HEK293 (cell line): ENCODE data around the gene SLC2A11.

Experiments
- CTCF ChIA-PET: fragments of 350-600 bp; formaldehyde crosslinking; extraction: SDS; loops from one replicate; lab custom pipeline; 2021; ENCODE audit warnings: antibody characterized with exemption; lab: Yijun Ruan, JAX
- POLR2A ChIA-PET: fragments of 300-600 bp; formaldehyde crosslinking; extraction: SDS; loops from one replicate; lab custom pipeline; 2020; ENCODE audit warnings: antibody characterized with exemption, inconsistent platforms; lab: Yijun Ruan, JAX
- H3K27ac ChIP-seq: fragments of 200-500 bp; sonication (Bioruptor generic); 2 replicates; pipeline ENCODE4 v1.5.1; 2014; ENCODE audit warnings: low read depth, low read length, control low read depth, inconsistent platforms; ENCODE audit errors: extremely low read depth
- H3K36me3 ChIP-seq, 2 experiments: fragments of 200-500 bp in 1 of 2; sonication (Bioruptor generic) in 1 of 2; 1 replicate in 1 of 2; 2 replicates in 1 of 2; pipeline ENCODE4 v1.5.1; 2014 to 2017; ENCODE audit warnings: inconsistent platforms in 2 of 2, low read length in 2 of 2; ENCODE audit not compliant: control insufficient read depth in 2 of 2, insufficient read depth in 1 of 2
- H3K4me1 ChIP-seq: fragments of 200-500 bp; sonication (Bioruptor generic); 2 replicates; pipeline ENCODE4 v1.5.1; 2014; ENCODE audit warnings: mild to moderate bottlenecking, low read length, inconsistent platforms; ENCODE audit not compliant: control insufficient read depth, insufficient read depth
- H3K4me3 ChIP-seq: 2 replicates; pipeline ENCODE4 v1.5.1; 2011; ENCODE audit warnings: low read depth, mild to moderate bottlenecking, control low read depth, low read length, moderate library complexity
- H3K9me3 ChIP-seq: fragments of 200-500 bp; sonication (Bioruptor generic); 2 replicates; pipeline ENCODE4 v1.5.1; 2014; ENCODE audit warnings: low read depth, low read length, inconsistent platforms; ENCODE audit not compliant: control insufficient read depth, insufficient read depth
- BCL6B ChIP-seq: fragments of 450-650 bp; formaldehyde crosslinking; IDR thresholded peaks from 2 replicates; pipeline ENCODE4 v1.5.1; 2017; ENCODE audit warnings: missing biosample characterization, missing genetic modification characterization
- GLI4 ChIP-seq: fragments of 450-650 bp; formaldehyde crosslinking; IDR thresholded peaks from 2 replicates; pipeline ENCODE4 v1.5.1; 2016; ENCODE audit warnings: missing biosample characterization, missing genetic modification characterization
- KLF16 ChIP-seq: fragments of 450-650 bp; formaldehyde crosslinking; IDR thresholded peaks from 2 replicates; pipeline ENCODE4 v1.5.1; 2017; ENCODE audit warnings: missing biosample characterization, missing genetic modification characterization
- SALL2 ChIP-seq: fragments of 450-650 bp; formaldehyde crosslinking; IDR thresholded peaks from 2 replicates; pipeline ENCODE4 v1.5.0; 2017; ENCODE audit warnings: missing biosample characterization, mild to moderate bottlenecking, missing genetic modification characterization, borderline replicate concordance
- ZNF114 ChIP-seq: fragments of 450-650 bp; formaldehyde crosslinking; IDR thresholded peaks from 2 replicates; pipeline ENCODE4 v1.5.0; 2017; ENCODE audit warnings: missing biosample characterization, missing genetic modification characterization
- ZNF18 ChIP-seq: fragments of 450-650 bp; formaldehyde crosslinking; IDR thresholded peaks from 2 replicates; pipeline ENCODE4 v1.5.1; 2016; ENCODE audit warnings: missing biosample characterization, missing genetic modification characterization
- ZNF211 ChIP-seq: fragments of 450-650 bp; formaldehyde crosslinking; IDR thresholded peaks from 2 replicates; pipeline ENCODE4 v1.5.1; 2016; ENCODE audit warnings: low read depth, missing biosample characterization, missing genetic modification characterization
- ZNF350 ChIP-seq: fragments of 450-650 bp; formaldehyde crosslinking; IDR thresholded peaks from 2 replicates; pipeline ENCODE4 v1.5.0; 2017; ENCODE audit warnings: missing biosample characterization, mild to moderate bottlenecking, missing genetic modification characterization
- ZNF580 ChIP-seq: fragments of 450-650 bp; formaldehyde crosslinking; IDR thresholded peaks from 2 replicates; pipeline ENCODE4 v1.5.1; 2016; ENCODE audit warnings: missing biosample characterization, missing genetic modification characterization
- ZNF626 ChIP-seq: fragments of 450-650 bp; sonication (Bioruptor Pico); formaldehyde crosslinking; IDR thresholded peaks from 2 replicates; pipeline ENCODE4 v1.5.1; 2018; ENCODE audit warnings: missing biosample characterization, missing genetic modification characterization, inconsistent platforms
- ZNF785 ChIP-seq: fragments of 450-650 bp; formaldehyde crosslinking; IDR thresholded peaks from 2 replicates; pipeline ENCODE4 v1.5.1; 2016; ENCODE audit warnings: missing biosample characterization, missing genetic modification characterization
- ZSCAN16 ChIP-seq: fragments of 450-650 bp; formaldehyde crosslinking; IDR thresholded peaks from 2 replicates; pipeline ENCODE4 v1.5.1; 2016; ENCODE audit warnings: missing biosample characterization, missing genetic modification characterization
- TF ChIP-seq, protein P1 (sequence below): fragments of 450-650 bp; IDR thresholded peaks from 2 replicates; pipeline ENCODE4 v1.5.1; 2018; ENCODE audit warnings: missing biosample characterization, mild to moderate bottlenecking, missing genetic modification characterization

The SLC2A11 gene

DNA sequence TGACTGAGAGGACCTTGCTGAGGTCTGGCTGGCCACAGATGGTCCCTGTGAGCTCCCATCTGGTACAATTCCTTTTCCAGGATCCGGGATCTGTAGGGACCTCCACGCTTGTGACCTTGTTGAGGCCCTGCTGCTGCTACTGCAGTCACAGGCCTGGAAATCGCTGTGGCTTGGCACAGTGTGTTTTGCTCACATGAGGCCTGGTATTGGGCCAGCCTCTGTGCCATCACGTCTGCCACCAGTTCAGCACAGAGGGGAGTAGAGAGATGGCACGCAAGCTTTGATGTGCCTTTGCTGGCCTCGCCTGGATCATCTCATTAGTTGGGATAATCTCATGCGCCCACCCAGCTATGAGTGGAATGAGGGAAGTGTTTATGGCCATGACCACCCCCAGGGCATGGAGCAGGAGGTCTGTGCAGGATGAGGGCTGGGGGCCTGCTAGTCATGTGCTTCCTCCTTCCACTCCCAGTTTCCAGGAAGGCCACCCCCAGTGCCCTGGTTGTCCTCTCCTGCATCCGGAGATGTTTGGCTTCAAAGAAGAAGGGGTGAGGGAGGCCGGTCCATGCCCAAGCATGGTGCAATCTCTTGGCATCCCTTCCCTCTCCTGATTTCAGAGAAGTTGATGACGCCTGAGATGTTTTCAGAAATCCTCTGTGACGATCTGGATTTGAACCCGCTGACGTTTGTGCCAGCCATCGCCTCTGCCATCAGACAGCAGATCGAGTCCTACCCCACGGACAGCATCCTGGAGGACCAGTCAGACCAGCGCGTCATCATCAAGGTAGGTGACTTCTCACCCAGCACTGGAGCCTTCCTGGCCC, 41.3 kb upstream of the SLC2A11 start:
- ChIA-PET CTCF (no interaction called here), POLR2A (no interaction called here)
- H3K27ac ChIP-seq = no peak overlapping the region
- H3K4me1 ChIP-seq = no peaks in the 10 kb centered on the region
- no peak overlapping the region for H3K4me3 ChIP-seq
- H3K9me3 ChIP-seq = no peaks in the 10 kb centered on the region
- TF ChIP-seq, protein P1, sequence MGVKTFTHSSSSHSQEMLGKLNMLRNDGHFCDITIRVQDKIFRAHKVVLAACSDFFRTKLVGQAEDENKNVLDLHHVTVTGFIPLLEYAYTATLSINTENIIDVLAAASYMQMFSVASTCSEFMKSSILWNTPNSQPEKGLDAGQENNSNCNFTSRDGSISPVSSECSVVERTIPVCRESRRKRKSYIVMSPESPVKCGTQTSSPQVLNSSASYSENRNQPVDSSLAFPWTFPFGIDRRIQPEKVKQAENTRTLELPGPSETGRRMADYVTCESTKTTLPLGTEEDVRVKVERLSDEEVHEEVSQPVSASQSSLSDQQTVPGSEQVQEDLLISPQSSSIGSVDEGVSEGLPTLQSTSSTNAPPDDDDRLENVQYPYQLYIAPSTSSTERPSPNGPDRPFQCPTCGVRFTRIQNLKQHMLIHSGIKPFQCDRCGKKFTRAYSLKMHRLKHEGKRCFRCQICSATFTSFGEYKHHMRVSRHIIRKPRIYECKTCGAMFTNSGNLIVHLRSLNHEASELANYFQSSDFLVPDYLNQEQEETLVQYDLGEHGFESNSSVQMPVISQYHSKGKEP (tag by site-specific recombination) = no peak
- TF ChIP-seq ZSCAN16 (tag by site-specific recombination) (no peak), SALL2 (no peak), ZNF626 (tag by site-specific recombination) (no peak), ZNF580 (tag by site-specific recombination) (no peak), KLF16 (tag by site-specific recombination) (no peak)
- peaks cover 48 to 82% of the 10 kb centered on the region in 2 experiments for H3K36me3 ChIP-seq

- no peaks in the 10 kb centered on the region for H3K9me3 ChIP-seq
- CTCF ChIA-PET = no interaction called here
- no peak overlapping the region for H3K27ac ChIP-seq
- POLR2A ChIA-PET = no interaction called here
- no peaks in the 10 kb centered on the region for H3K4me1 ChIP-seq
- peaks cover 53 to 83% of the 10 kb centered on the region in 2 experiments for H3K36me3 ChIP-seq
- TF ChIP-seq ZNF350 (no peak), ZNF18 (tag by site-specific recombination) (no peak)
- no peak overlapping the region for H3K4me3 ChIP-seq
These were observed 40.5 kb upstream of the SLC2A11 start for GRCh38 chr22:23817146-23817545.

- TF ChIP-seq BCL6B (tag by site-specific recombination) (no peak), ZNF785 (tag by site-specific recombination) (no peak), ZNF211 (tag by site-specific recombination) (no peak), KLF16 (tag by site-specific recombination) (no peak), GLI4 (tag by site-specific recombination) (no peak), ZNF114 (tag by site-specific recombination) (no peak)
- Histone ChIP-seq H3K27ac (no peak overlapping the region), H3K4me3 (no peak overlapping the region), H3K4me1 (no peaks in the 10 kb centered on the region), H3K9me3 (no peaks in the 10 kb centered on the region), H3K36me3 (peaks cover 58 to 90% of the 10 kb centered on the region in 2 experiments)
- ChIA-PET POLR2A (no interaction called here), CTCF (no interaction called here)
These were observed 39.1 kb upstream of the SLC2A11 start for GRCh38 chr22:23818541-23818940.
